ENCODE data around the gene DHRS3.

DNA sequence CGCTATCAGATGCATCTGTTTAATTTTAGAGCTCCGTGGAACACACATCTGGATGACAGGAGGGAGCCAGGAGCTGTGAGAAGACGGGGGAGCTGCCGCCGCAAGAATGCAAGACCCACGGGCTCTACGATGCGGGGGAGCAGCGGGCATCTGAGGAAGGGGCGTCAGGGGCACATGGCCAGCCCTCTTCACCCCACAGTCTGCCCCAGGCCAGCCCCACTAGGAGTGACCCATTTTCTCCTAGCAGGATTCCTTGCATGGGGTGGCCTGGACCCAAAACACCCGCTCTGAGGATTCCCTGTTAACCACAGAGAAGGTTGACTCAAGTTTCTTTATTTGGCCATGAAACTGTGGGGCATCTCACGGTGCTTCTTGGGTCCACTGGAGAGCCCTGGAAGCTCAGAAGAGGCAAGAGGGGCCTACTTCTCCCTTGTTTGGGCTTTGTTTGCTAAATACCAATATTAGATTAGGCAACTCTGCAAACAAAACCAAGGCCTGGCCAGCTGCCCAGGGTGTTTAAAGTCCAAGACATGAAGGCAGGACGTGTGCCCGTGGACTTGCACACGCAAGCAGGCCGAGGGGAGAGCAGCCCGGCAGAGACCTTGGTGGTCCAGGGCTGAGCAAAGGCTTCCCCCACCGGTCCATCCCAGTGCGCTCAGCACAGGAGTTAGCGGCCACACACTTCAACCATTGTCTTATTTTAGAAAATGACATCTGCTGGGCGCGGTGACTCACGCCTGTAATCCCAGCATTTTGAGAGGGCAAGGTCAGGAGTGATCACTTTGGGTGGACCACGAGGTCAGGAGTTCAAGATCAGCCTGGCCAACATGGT is 89.8 kb downstream of the DHRS3 start:
- TF ChIP-seq CTCF (IDR thresholded peaks at IDR 0.05) (no peak), POLR2AphosphoS5 (IDR thresholded peaks at IDR 0.05) (no peak), POLR2A (IDR thresholded peaks at IDR 0.05) (no peak)

Measured in suprapubic skin (tissue), 4 donors.